ENCODE data around the gene CNTNAP5.

The CNTNAP5 gene

DNA sequence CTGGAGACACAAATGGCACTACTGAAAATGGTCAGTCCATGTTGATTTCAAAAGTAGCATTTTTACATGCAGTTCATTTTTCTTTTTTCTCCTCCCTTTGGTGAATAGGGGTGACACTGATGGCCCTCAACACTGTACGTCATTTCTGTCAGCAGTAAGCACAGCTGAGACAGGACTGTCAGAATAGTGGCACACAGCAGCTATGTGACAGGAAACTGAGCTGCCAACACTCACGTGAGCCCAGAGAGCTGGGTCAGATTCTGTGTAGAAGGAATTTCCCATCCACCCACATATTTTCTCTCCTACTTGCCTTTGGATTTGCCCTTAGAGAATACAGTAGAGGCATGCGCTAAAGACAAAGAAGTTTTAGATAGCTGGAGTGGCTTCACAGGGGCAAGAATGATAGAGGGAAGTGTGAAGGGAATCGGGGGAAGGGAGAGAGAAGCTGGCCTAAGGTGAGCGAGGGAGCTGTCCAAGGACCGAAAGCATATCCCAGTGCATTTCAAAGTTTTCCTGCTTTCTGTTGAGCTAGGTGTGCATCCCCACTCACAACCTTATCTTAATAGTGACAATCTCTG lies 476.6 kb downstream of the CNTNAP5 start:
- no peak overlapping the region for H3K4me3 ChIP-seq (ENCODE audit: low read depth, low read length)
- TF ChIP-seq, protein P1, sequence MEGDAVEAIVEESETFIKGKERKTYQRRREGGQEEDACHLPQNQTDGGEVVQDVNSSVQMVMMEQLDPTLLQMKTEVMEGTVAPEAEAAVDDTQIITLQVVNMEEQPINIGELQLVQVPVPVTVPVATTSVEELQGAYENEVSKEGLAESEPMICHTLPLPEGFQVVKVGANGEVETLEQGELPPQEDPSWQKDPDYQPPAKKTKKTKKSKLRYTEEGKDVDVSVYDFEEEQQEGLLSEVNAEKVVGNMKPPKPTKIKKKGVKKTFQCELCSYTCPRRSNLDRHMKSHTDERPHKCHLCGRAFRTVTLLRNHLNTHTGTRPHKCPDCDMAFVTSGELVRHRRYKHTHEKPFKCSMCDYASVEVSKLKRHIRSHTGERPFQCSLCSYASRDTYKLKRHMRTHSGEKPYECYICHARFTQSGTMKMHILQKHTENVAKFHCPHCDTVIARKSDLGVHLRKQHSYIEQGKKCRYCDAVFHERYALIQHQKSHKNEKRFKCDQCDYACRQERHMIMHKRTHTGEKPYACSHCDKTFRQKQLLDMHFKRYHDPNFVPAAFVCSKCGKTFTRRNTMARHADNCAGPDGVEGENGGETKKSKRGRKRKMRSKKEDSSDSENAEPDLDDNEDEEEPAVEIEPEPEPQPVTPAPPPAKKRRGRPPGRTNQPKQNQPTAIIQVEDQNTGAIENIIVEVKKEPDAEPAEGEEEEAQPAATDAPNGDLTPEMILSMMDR (conservative IDR thresholded peaks at IDR 0.05; ENCODE audit: low read depth, low read length): no peak
- no peak for DNase-seq (ENCODE audit: low read depth)

DNA sequence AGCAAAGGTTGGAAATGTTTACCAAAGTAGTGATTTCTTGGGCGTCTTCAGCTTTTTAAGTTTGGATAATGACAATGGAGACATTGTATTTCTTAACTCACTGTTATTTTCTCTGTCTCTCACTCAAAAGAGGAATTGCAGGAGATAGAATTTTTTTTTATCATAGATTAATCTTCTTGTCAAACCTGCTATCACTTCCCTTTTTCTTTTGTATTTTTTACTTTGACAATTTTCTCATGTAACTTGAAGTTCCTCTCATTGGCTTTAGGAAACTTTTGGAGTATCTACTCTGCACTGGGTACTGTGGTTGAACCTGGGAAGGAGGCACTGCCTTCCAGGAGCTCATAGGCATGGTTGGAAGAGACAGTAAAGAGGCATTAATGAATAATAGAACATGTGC lies 489.1 kb downstream of the CNTNAP5 start:
- TF ChIP-seq, protein P1 (conservative IDR thresholded peaks at IDR 0.05; ENCODE audit: low read depth, low read length): no peak
- no peak for DNase-seq (ENCODE audit: low read depth)
- no peak overlapping the region for H3K4me3 ChIP-seq (ENCODE audit: low read depth, low read length)

DNA sequence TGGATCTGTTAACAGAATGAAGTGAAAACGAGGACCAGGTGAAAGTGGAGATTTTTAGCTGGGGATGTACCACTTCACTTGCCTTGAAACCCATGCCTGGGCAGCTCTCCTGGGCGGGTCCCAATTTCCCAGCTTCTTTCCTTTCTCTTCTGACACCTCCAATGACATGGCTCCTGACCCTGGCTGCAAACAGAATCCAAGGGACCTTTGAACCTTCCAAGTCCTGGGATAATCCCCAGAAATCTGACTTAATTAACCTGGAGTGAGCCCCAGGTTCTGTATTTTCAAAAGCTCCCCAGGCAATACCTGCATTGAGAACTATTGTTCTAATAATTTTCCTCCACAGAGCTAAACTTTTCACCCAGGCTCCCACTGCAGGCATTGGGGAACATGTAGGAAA lies 495.9 kb downstream of the CNTNAP5 start:
- H3K4me3 ChIP-seq (ENCODE audit: low read depth, low read length): no peak overlapping the region
- TF ChIP-seq, protein P1 (conservative IDR thresholded peaks at IDR 0.05; ENCODE audit: low read depth, low read length): no peak
- DNase-seq (ENCODE audit: low read depth): no peak

DNA sequence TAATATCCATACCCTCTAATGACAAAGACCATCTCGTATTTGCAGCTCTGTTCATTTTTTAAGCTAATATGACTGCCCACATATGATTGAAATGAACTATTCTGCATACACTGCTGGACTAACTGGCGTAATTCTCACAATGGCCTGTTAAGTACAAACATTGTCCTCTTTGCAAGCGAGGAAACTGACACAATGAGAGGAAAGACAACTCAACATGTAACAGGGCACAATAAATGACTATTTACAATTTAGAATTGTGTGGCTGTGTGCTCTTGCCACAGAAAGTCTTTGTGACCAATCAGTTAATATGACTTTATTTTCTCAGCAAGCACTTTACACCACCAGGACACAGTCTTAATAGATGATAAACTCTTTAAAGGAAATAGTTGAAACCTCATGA lies 498.0 kb downstream of the CNTNAP5 start:
- H3K4me3 ChIP-seq (ENCODE audit: low read depth, low read length): no peak overlapping the region
- TF ChIP-seq, protein P1 (conservative IDR thresholded peaks at IDR 0.05; ENCODE audit: low read depth, low read length): no peak
- DNase-seq (ENCODE audit: low read depth): no peak

DNA sequence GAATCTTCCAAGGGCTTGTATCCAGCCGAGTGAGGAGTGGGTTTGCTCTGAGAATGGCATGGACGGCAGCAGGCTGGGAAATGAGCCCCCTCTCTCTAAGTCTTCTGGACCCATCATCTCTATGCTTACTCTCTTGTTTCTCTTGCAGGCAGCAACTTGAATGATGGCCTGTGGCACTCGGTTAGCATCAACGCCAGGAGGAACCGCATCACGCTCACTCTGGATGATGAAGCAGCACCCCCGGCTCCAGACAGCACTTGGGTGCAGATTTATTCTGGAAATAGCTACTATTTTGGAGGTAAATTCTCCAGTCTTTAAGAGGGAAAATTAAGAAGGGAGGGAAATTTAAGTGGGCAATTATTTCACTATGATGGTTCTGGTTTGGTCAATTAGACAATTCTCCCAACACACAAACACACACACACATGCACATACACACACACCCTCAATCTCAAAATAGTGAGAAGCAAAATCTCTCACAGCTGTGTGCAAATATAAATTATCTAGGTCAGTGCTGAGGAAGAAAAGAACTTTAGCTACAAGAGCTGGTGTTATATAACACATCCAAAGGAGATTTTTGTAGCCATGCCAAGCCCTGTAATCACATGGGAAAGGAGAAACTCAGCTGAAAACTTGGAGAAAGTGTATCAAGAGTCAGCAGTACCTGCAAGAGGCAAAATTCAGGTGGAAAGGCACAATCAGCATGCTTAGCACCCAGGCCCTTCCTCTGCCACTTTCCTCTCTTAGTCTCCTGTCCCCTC lies 499.2 kb downstream of the CNTNAP5 start:
- no peak for DNase-seq (ENCODE audit: low read depth)
- no peak overlapping the region for H3K4me3 ChIP-seq (ENCODE audit: low read depth, low read length)
- TF ChIP-seq, protein P1 (conservative IDR thresholded peaks at IDR 0.05; ENCODE audit: low read depth, low read length): no peak

DNA sequence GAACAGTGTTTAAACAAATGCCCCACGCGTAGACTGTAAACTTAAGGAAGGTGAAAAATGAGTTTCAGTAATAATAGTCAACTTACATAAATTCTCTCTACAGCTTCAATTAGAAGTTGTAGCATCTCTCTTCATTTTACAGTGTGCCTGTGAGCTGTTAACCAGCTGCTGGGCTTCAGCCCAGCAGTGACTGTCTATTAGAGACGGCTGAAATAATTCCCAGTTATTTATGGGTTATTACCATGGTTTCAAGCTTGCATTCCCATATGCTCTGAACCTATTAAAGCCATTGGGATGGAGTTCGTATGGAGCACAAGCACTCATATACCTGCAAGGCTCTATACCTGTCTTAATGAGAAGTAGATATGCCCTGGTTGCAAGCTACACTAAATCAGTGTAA lies 501.1 kb downstream of the CNTNAP5 start:
- no peak overlapping the region for H3K4me3 ChIP-seq (ENCODE audit: low read depth, low read length)
- DNase-seq (ENCODE audit: low read depth): no peak
- TF ChIP-seq, protein P1 (conservative IDR thresholded peaks at IDR 0.05; ENCODE audit: low read depth, low read length): no peak

DNA sequence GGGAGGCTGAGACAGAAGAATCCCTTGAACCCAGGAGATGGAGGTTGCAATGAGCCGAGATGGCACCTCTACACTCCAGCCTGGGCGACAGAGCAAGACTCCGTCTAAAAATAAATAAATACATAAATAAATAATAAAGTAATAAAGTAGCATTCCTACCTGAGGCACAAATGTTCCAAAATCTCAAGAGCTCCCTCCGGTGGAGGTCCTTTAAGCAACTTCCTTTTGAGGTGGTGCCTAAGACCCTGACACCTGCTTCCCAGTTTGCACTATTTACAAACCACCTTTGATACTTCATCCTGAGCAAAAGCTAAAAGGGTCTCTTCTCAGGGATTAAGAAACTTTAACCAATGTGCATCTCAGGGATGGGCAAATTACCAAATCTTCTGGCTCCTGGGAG lies 505.1 kb downstream of the CNTNAP5 start:
- TF ChIP-seq, protein P1 (conservative IDR thresholded peaks at IDR 0.05; ENCODE audit: low read depth, low read length): no peak
- no peak for DNase-seq (ENCODE audit: low read depth)
- no peak overlapping the region for H3K4me3 ChIP-seq (ENCODE audit: low read depth, low read length)
